Upper lobe of left lung (tissue), 4 donors: Measurements from ENCODE around the gene EXD1.

Experiments used
- EP300 ChIP-seq, 4 donors: sonication (generic); formaldehyde crosslinking; IDR thresholded peaks; one replicate each; pipeline ENCODE4 v1.5.1; 2017; ENCODE audit warnings: antibody characterized with exemption in 4 of 4, control low read depth in 2 of 4
- TF ChIP-seq, protein P1 (sequence below), 6 experiments: fragments of 450-650 bp in 4 of 6; fragments of 200-600 bp in 2 of 6; sonication (generic) in 2 of 6; IDR thresholded peaks; one replicate each; pipeline ENCODE4 v1.5.1; 2016 to 2019; ENCODE audit warnings: antibody characterized with exemption in 6 of 6

DNA sequence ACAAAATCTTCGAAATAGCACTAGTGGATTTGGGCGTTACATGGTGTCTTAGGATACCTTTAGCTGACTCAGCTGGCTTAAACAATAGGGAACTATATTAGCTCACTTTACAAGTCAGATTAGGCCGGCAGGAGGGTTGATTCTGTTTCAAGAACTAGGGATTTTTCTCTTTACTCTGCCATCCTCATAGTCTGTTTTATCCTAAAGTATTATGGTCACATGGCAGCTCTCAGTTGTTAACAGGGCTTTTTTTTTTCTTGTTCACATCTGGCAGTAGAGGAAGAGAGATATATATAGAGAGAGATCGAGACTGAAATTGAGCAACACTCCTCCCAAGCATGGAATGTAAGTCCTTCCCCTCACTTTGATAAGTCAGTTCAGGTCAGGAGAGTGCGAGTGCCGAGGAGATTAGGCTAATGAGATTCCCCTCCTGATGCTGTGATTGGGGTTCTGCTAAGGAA, 33.4 kb upstream of the EXD1 start:
- TF ChIP-seq, protein P1, sequence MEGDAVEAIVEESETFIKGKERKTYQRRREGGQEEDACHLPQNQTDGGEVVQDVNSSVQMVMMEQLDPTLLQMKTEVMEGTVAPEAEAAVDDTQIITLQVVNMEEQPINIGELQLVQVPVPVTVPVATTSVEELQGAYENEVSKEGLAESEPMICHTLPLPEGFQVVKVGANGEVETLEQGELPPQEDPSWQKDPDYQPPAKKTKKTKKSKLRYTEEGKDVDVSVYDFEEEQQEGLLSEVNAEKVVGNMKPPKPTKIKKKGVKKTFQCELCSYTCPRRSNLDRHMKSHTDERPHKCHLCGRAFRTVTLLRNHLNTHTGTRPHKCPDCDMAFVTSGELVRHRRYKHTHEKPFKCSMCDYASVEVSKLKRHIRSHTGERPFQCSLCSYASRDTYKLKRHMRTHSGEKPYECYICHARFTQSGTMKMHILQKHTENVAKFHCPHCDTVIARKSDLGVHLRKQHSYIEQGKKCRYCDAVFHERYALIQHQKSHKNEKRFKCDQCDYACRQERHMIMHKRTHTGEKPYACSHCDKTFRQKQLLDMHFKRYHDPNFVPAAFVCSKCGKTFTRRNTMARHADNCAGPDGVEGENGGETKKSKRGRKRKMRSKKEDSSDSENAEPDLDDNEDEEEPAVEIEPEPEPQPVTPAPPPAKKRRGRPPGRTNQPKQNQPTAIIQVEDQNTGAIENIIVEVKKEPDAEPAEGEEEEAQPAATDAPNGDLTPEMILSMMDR (IDR thresholded peaks at IDR 0.05) = no peak
- no peak for TF ChIP-seq EP300 (IDR thresholded peaks at IDR 0.05)
